Ishikawa (cell line): Measurements from ENCODE around the gene PPP2R1A.

Experiments
- EGR1 ChIP-seq: IDR thresholded peaks from 2 replicates; pipeline ENCODE4 v1.6.1; 2012
- EP300 ChIP-seq: IDR thresholded peaks from 2 replicates; pipeline ENCODE4 v1.6.1; 2012; ENCODE audit warnings: borderline replicate concordance
- FOXM1 ChIP-seq: IDR thresholded peaks from 2 replicates; pipeline ENCODE4 v1.6.1; 2012; ENCODE audit warnings: low read depth, borderline replicate concordance
- NFIC ChIP-seq: IDR thresholded peaks from 2 replicates; pipeline ENCODE4 v1.6.1; 2012
- RAD21 ChIP-seq: IDR thresholded peaks from 2 replicates; pipeline ENCODE4 v1.6.1; 2012; ENCODE audit warnings: low read depth
- REST ChIP-seq: IDR thresholded peaks from 2 replicates; pipeline ENCODE4 v1.6.1; 2012; ENCODE audit warnings: low read depth, mild to moderate bottlenecking
- TAF1 ChIP-seq: IDR thresholded peaks from 2 replicates; pipeline ENCODE4 v1.6.1; 2012; ENCODE audit warnings: low read depth, mild to moderate bottlenecking
- TCF12 ChIP-seq: IDR thresholded peaks from 2 replicates; pipeline ENCODE4 v1.6.1; 2012; ENCODE audit warnings: low read depth
- TEAD4 ChIP-seq: IDR thresholded peaks from 2 replicates; pipeline ENCODE4 v1.6.1; 2012
- USF1 ChIP-seq: IDR thresholded peaks from 2 replicates; pipeline ENCODE4 v1.6.1; 2012
- YY1 ChIP-seq: IDR thresholded peaks from 2 replicates; pipeline ENCODE4 v1.6.1; 2012; ENCODE audit warnings: low read depth
- ZBTB7A ChIP-seq: IDR thresholded peaks from 2 replicates; pipeline ENCODE4 v1.6.1; 2012; ENCODE audit warnings: low read depth
- TF ChIP-seq, protein P1 (sequence below): IDR thresholded peaks from 2 replicates; pipeline ENCODE4 v1.6.1; 2012

GRCh38 chr19:52141203-52141602 is 48.6 kb upstream of the PPP2R1A start:
- TF ChIP-seq, protein P1, sequence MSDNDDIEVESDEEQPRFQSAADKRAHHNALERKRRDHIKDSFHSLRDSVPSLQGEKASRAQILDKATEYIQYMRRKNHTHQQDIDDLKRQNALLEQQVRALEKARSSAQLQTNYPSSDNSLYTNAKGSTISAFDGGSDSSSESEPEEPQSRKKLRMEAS: no peak
- no peak for TF ChIP-seq TCF12
- no peak for TF ChIP-seq TAF1
- TF ChIP-seq EGR1: no peak
- no peak for TF ChIP-seq EP300
- TF ChIP-seq TEAD4: no peak
- no peak for TF ChIP-seq ZBTB7A
- TF ChIP-seq NFIC: no peak
- no peak for TF ChIP-seq USF1
- TF ChIP-seq REST: no peak
- TF ChIP-seq YY1: no peak
- TF ChIP-seq FOXM1: no peak
- no peak for TF ChIP-seq RAD21
